HepG2 (cell line): ENCODE data around the gene MST1. TPM values are rescaled to one million over a fixed set of nuclear protein-coding genes. Genes with fewer than 3 reads are reported as not detected.

ENCODE experiments used
- ARID2 ChIP-seq: sonication (generic); formaldehyde crosslinking; IDR thresholded peaks from 2 replicates; pipeline ENCODE4 v1.8.1; 2022; ENCODE audit warnings: mild to moderate bottlenecking, missing genetic modification reagents, borderline replicate concordance
- BRF2 ChIP-seq: sonication (generic); formaldehyde crosslinking; IDR thresholded peaks from 2 replicates; pipeline ENCODE4 v1.8.1; 2022; ENCODE audit warnings: mild to moderate bottlenecking, missing genetic modification reagents
- HNRNPK ChIP-seq: fragments of 200-400 bp; formaldehyde crosslinking; IDR thresholded peaks from 2 replicates; pipeline ENCODE4 v1.6.1; 2018; ENCODE audit warnings: low read length, low read depth, moderate library complexity, mild to moderate bottlenecking; ENCODE audit not compliant: poor library complexity, severe bottlenecking
- KLF11 ChIP-seq: IDR thresholded peaks from 2 replicates; pipeline ENCODE4 v1.6.1; 2016; ENCODE audit warnings: missing compliant biosample characterization
- KLF15 ChIP-seq: sonication (generic); formaldehyde crosslinking; IDR thresholded peaks from 2 replicates; pipeline ENCODE4 v1.8.1; 2023; ENCODE audit warnings: borderline replicate concordance, mild to moderate bottlenecking, inconsistent platforms, missing genetic modification reagents, mixed read lengths
- MED1 ChIP-seq: sonication (generic); formaldehyde crosslinking; IDR thresholded peaks from 2 replicates; pipeline ENCODE4 v1.4.0; 2020; ENCODE audit warnings: missing genetic modification reagents
- MED13 ChIP-seq: sonication (generic); formaldehyde crosslinking; IDR thresholded peaks from 2 replicates; pipeline ENCODE4 v1.5.0; 2020; ENCODE audit warnings: missing genetic modification reagents
- NFAT5 ChIP-seq: sonication (generic); formaldehyde crosslinking; IDR thresholded peaks from 2 replicates; pipeline ENCODE4 v1.4.0; 2020; ENCODE audit warnings: missing genetic modification reagents
- TSC22D2 ChIP-seq: sonication (generic); formaldehyde crosslinking; IDR thresholded peaks from 2 replicates; pipeline ENCODE4 v1.5.1; 2020; ENCODE audit warnings: missing genetic modification reagents, mild to moderate bottlenecking, borderline replicate concordance
- ZBTB34 ChIP-seq: sonication (generic); formaldehyde crosslinking; IDR thresholded peaks from 2 replicates; pipeline ENCODE4 v1.8.0; 2022; ENCODE audit warnings: mild to moderate bottlenecking, missing genetic modification reagents
- ZFY ChIP-seq: sonication (generic); formaldehyde crosslinking; IDR thresholded peaks from 2 replicates; pipeline ENCODE4 v1.4.0; 2020; ENCODE audit warnings: missing genetic modification reagents
- ZNF496 ChIP-seq: sonication (generic); formaldehyde crosslinking; IDR thresholded peaks from 2 replicates; pipeline ENCODE4 v1.8.1; 2023; ENCODE audit warnings: mild to moderate bottlenecking, moderate library complexity, missing genetic modification reagents; ENCODE audit not compliant: insufficient replicate concordance
- ZNF614 ChIP-seq: IDR thresholded peaks from 2 replicates; pipeline ENCODE4 v1.6.1; 2018; ENCODE audit warnings: missing biosample characterization, missing genetic modification reagents, inconsistent platforms, borderline replicate concordance
- ZNF850 ChIP-seq: sonication (generic); formaldehyde crosslinking; conservative IDR thresholded peaks from 2 replicates; pipeline ENCODE4 v1.9.0; 2021; ENCODE audit warnings: mild to moderate bottlenecking, missing genetic modification reagents
- ZNF883 ChIP-seq: sonication (generic); formaldehyde crosslinking; IDR thresholded peaks from 2 replicates; pipeline ENCODE4 v1.5.1; 2020; ENCODE audit warnings: mild to moderate bottlenecking, missing genetic modification reagents; ENCODE audit errors: not compliant biosample characterization
- ZXDC ChIP-seq: sonication (generic); formaldehyde crosslinking; IDR thresholded peaks from 2 replicates; pipeline ENCODE4 v1.5.0; 2020; ENCODE audit warnings: mild to moderate bottlenecking, missing genetic modification reagents
- polyA plus RNA-seq, 8 experiments: library from polyadenylated mRNA; depleted of rRNA in 3 of 8; stranded (reverse) in 7 of 8; unstranded in 1 of 8; fragments of >200 nt; fragmentation: Illumina TruSeq in 4 of 8; extraction: Trizol in 4 of 8; gene quantifications; 2 replicates each; pipeline versions ENCODE4 v1.2.1 to v1.2.3, GENCODE V29; 2011 to 2016; ENCODE audit warnings: low read depth in 4 of 8, missing spikeins in 1 of 8, mixed read lengths in 1 of 8; ENCODE audit not compliant: insufficient read depth in 1 of 8
- total RNA-seq, 5 experiments: library from RNA; depleted of rRNA; stranded (reverse); fragments of >200 nt; fragmentation: Illumina TruSeq; extraction: Trizol; gene quantifications; 2 replicates each; pipeline ENCODE4 v1.2.3, GENCODE V29; 2016; ENCODE audit warnings: low read depth in 1 of 5

The MST1 gene
- total and polyA plus RNA-seq, 2 of the 13 experiments (the other 11 are each of a cell fraction or from before 2014, with no cell fraction given), result 189 to 452 TPM

DNA sequence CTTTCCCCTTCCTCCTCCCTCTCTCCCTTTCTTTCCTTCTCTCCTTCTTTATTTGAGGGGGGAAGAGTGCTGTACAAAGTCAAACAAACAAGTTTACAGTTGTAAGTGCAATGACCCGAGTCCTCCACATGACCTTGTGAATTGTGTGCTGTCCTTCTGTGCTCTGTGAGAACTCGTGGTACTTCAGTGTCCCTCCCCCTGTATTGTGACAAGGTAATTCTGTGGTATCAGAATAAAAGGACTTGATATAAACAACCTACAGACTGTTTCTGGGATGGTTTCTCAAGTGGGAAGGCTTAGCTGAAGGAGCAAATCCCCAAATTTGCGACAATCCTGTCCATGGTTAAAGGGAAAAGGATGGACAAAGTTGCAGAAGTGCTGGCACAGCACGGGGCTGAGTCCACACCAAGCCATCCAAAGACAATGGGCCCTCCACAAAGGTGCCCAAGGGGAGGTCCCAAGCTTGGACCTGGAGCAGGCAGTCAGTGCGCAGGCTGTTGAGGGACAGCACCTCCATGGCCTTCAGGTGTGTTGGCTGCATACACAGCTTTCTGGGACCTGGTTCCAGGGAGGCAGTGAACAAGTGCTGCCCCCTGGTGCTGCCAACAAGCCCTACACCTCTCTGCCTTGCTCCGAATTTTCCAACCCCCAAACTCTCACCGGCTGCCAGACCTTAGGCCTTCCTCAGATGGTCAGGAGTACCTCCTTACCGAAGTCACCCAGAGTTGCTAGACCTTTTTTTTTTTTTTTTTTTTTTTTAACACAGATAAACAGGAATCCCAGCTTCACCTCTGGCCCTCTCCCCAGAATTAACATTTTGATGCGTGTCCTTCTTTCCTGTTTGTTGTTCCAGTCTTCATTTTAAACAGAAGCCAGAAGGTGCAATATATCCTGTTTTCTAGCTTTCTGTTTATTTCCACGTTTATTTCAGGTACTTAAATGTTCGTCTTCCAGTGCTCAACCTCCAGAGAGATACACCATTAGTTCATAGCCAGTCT, 17.7 kb downstream of the MST1 start (continued):
- no peak for TF ChIP-seq NFAT5
- TF ChIP-seq MED13 (CRISPR knock-in tag), result no peak
- no peak for TF ChIP-seq KLF11 (CRISPR knock-in tag)
- TF ChIP-seq ZBTB34 (CRISPR knock-in tag), result no peak
- TF ChIP-seq ZNF496 (CRISPR knock-in tag), result no peak
- peak; percentile 52 for TF ChIP-seq ZFY (CRISPR knock-in tag)
- TF ChIP-seq ZNF614 (CRISPR knock-in tag), result no peak
- TF ChIP-seq TSC22D2 (CRISPR knock-in tag), result no peak
- TF ChIP-seq HNRNPK, result no peak
- TF ChIP-seq ARID2 (CRISPR knock-in tag), result no peak
- no peak for TF ChIP-seq ZXDC
- TF ChIP-seq MED1 (CRISPR knock-in tag), result peak; percentile 79
- TF ChIP-seq KLF15, result no peak
- TF ChIP-seq ZNF850 (CRISPR knock-in tag), result no peak
- no peak for TF ChIP-seq BRF2 (CRISPR knock-in tag)
- no peak for TF ChIP-seq ZNF883
